HCT116 (cell line): Measurements from ENCODE around the gene ATXN1L. TPM values are rescaled to one million over a fixed set of nuclear protein-coding genes. Genes with fewer than 3 reads are reported as not detected.

Source experiments
- ATAC-seq: fragments of 200-7000 bp; cut with Tn5 transposase; 2 replicates; pipeline ENCODE4 v1.9.1; 2020; ENCODE audit warnings: mild to moderate bottlenecking, moderate library complexity
- BruUV-seq: library from RNA; stranded (reverse); fragments of 400-500 nt; replicated peaks from 2 replicates; lab custom pipeline; 2021; lab: Mats Ljungman, UMichigan
- CTCF ChIA-PET: fragments of 300-600 bp; sonication (Branson Sonifier 250); formaldehyde crosslinking; loops from one replicate; lab custom pipeline; 2021; ENCODE audit warnings: antibody characterized with exemption; lab: Charles Lee
- POLR2A ChIA-PET: fragments of 300-600, 350-600 bp; sonication (Branson Sonifier 250); formaldehyde crosslinking; loops from one replicate; lab custom pipeline; 2021; ENCODE audit warnings: antibody characterized with exemption; lab: Charles Lee
- RAD21 ChIA-PET, 2 experiments: fragments of 300-600 bp; sonication (Branson Sonifier 250); formaldehyde crosslinking; loops; one replicate each; lab custom pipeline; 2023; ENCODE audit warnings: low total read pairs in 2 of 2; ENCODE audit not compliant: uncharacterized antibody in 2 of 2, unreplicated experiment in 2 of 2, low non-redundant PET in 1 of 2; lab: Charles Lee
- DNase-seq: peaks from one replicate; pipeline ENCODE4 v3.0.0-alpha.2; 2010; ENCODE audit warnings: low read depth, low spot score
- H2AFZ ChIP-seq: fragments of 200-600 bp; shearing (Covaris generic), sonication (generic); 2 replicates; pipeline ENCODE4 v1.6.1; 2017; ENCODE audit warnings: low read depth, mixed run types, mixed read lengths, antibody characterized with exemption, low read length; ENCODE audit not compliant: poor library complexity, severe bottlenecking
- H3K27ac ChIP-seq: 2 replicates; pipeline ENCODE4 v1.5.1; 2012; ENCODE audit warnings: low read depth, low read length
- H3K27me3 ChIP-seq: fragments of 200-600 bp; sonication (generic); 2 replicates; pipeline ENCODE4 v1.6.1; 2016; ENCODE audit warnings: mixed run types, low read length, mixed read lengths; ENCODE audit not compliant: insufficient read depth
- H3K36me3 ChIP-seq, 2 experiments: fragments of 200-500 bp in 1 of 2; fragments of 200-600 bp in 1 of 2; sonication (Bioruptor generic) in 1 of 2; sonication (generic) in 1 of 2; 2 replicates each; pipeline versions ENCODE4 v1.5.1 to v1.6.1; 2014 to 2016; ENCODE audit warnings: low read length in 2 of 2, inconsistent platforms in 1 of 2, mixed read lengths in 1 of 2, mixed run types in 1 of 2; ENCODE audit not compliant: insufficient read depth in 2 of 2, control insufficient read depth in 1 of 2
- H3K4me1 ChIP-seq, 2 experiments: fragments of 200-600 bp in 1 of 2; sonication (generic) in 1 of 2; 2 replicates each; pipeline versions ENCODE4 v1.5.1 to v1.6.1; 2012 to 2017; ENCODE audit warnings: low read length in 2 of 2, inconsistent platforms in 1 of 2, mild to moderate bottlenecking in 1 of 2, mixed read lengths in 1 of 2, mixed run types in 1 of 2, moderate library complexity in 1 of 2; ENCODE audit not compliant: insufficient read depth in 2 of 2, control insufficient read depth in 1 of 2
- H3K4me2 ChIP-seq: fragments of 200-600 bp; sonication (generic); 2 replicates; pipeline ENCODE4 v1.6.1; 2017; ENCODE audit warnings: mixed run types, low read length, mixed read lengths
- H3K4me3 ChIP-seq, 2 experiments: fragments of 200-600 bp in 1 of 2; sonication (generic) in 1 of 2; replicated peaks in 1 of 2; 2 replicates each; pipeline ENCODE4 v1.5.1; 2011 to 2016; ENCODE audit warnings: low read length in 2 of 2, control low read depth in 1 of 2, low read depth in 1 of 2, mild to moderate bottlenecking in 1 of 2, mixed read lengths in 1 of 2, mixed run types in 1 of 2
- H3K79me2 ChIP-seq: fragments of 200-600 bp; sonication (generic); 2 replicates; pipeline ENCODE4 v1.6.1; 2017; ENCODE audit warnings: mild to moderate bottlenecking, mixed run types, low read length, moderate library complexity, mixed read lengths; ENCODE audit not compliant: insufficient read depth
- H3K9ac ChIP-seq: fragments of 200-600 bp; sonication (generic); 2 replicates; pipeline ENCODE4 v1.6.1; 2016; ENCODE audit warnings: low read length, mixed read lengths
- H3K9me2 ChIP-seq: fragments of 200-600 bp; sonication (generic), shearing (Covaris generic); 2 replicates; pipeline ENCODE4 v1.6.1; 2017; ENCODE audit warnings: mixed run types, mild to moderate bottlenecking, moderate library complexity; ENCODE audit not compliant: insufficient read depth
- H3K9me3 ChIP-seq, 2 experiments: fragments of 200-500 bp in 1 of 2; fragments of 200-600 bp in 1 of 2; sonication (Bioruptor generic) in 1 of 2; sonication (generic) in 1 of 2; 2 replicates each; pipeline ENCODE4 v1.6.1; 2014 to 2017; ENCODE audit warnings: low read length in 2 of 2, mixed read lengths in 2 of 2, inconsistent platforms in 1 of 2, low read depth in 1 of 2, mild to moderate bottlenecking in 1 of 2, mixed run types in 1 of 2, moderate library complexity in 1 of 2; ENCODE audit not compliant: control insufficient read depth in 1 of 2, insufficient read depth in 1 of 2
- H4K20me1 ChIP-seq: fragments of 200-600 bp; sonication (generic), shearing (Covaris generic); 2 replicates; pipeline ENCODE4 v1.6.1; 2017; ENCODE audit warnings: mixed run types, mild to moderate bottlenecking, moderate library complexity; ENCODE audit not compliant: insufficient read depth
- CBX3 ChIP-seq: IDR thresholded peaks from 2 replicates; pipeline ENCODE4 v1.6.1; 2012; ENCODE audit warnings: low read depth
- ELF1 ChIP-seq: IDR thresholded peaks from 2 replicates; pipeline ENCODE4 v1.6.1; 2012; ENCODE audit warnings: low read depth, borderline replicate concordance
- FOSL1 ChIP-seq: IDR thresholded peaks from 2 replicates; pipeline ENCODE4 v1.6.1; 2012; ENCODE audit warnings: low read depth
- JUND ChIP-seq: IDR thresholded peaks from 2 replicates; pipeline ENCODE4 v1.6.1; 2012
- SIN3A ChIP-seq: IDR thresholded peaks from 2 replicates; pipeline ENCODE4 v1.6.1; 2012; ENCODE audit warnings: low read depth
- TCF7L2 ChIP-seq: IDR thresholded peaks from 2 replicates; pipeline ENCODE4 v1.7.0; 2011; ENCODE audit warnings: borderline replicate concordance, inconsistent platforms; ENCODE audit not compliant: insufficient read depth, insufficient read length; ENCODE audit errors: extremely low read depth
- YY1 ChIP-seq: IDR thresholded peaks from 2 replicates; pipeline ENCODE4 v1.6.1; 2011; ENCODE audit warnings: low read length, low read depth, moderate library complexity, mild to moderate bottlenecking; ENCODE audit not compliant: insufficient replicate concordance; ENCODE audit errors: extremely low read depth
- ZFX ChIP-seq: fragments of 450-650 bp; IDR thresholded peaks from 2 replicates; pipeline ENCODE4 v1.6.1; 2017
- ZNF274 ChIP-seq: fragments of 200-500 bp; sonication (Bioruptor generic); IDR thresholded peaks from 2 replicates; pipeline ENCODE4 v1.6.1; 2014; ENCODE audit warnings: mild to moderate bottlenecking, low read depth, low read length, inconsistent platforms
- intact Hi-C: fragments of 100-400 bp; cut with micrococcal nuclease; formaldehyde crosslinking; loops from 2 replicates; pipeline ENCODE4 v1.10.0; 2022
- total RNA-seq: library from RNA; stranded (reverse); gene quantifications from one replicate; pipeline ENCODE4 v1.2.1, GENCODE V29; 2021; ENCODE audit not compliant: unreplicated experiment

The ATXN1L gene
- total RNA-seq, 1 experiment from 2014 or later: 20.5 TPM

- no peaks in the 10 kb centered on the region for H3K36me3 ChIP-seq
- DNase-seq: no peak
- no peaks in the 10 kb centered on the region for H4K20me1 ChIP-seq
- H2AFZ ChIP-seq: no peak overlapping the region
- no TSS peak for BruUV-seq
- TF ChIP-seq JUND (no peak), ELF1 (no peak), FOSL1 (no peak), TCF7L2 (no peak), ZNF274 (no peak), ZFX (no peak), SIN3A (no peak)
- no peak for ATAC-seq
- intact Hi-C loops: no loop called here
- H3K9me2 ChIP-seq: no peaks in the 10 kb centered on the region
- H3K4me3 ChIP-seq: no peak overlapping the region
- H3K27me3 ChIP-seq: no peaks in the 10 kb centered on the region
- ChIA-PET CTCF (interaction anchor here (1.4 kb wide), 1 partner anchor 121 kb away, joined by 3 read pairs; no protein-coding TSS in a partner anchor), POLR2A (interaction anchor here (1.2 kb wide), 2 partner anchors 9 to 18 kb away, joined by 3 to 4 read pairs; no protein-coding TSS in a partner anchor), RAD21 (no interaction called here)
- no peak overlapping the region for H3K9ac ChIP-seq
- peaks cover 0 to 11% of the 10 kb centered on the region in 2 experiments; a peak in 2 of 4 replicates for H3K4me1 ChIP-seq
- no peak overlapping the region for H3K4me2 ChIP-seq
- no peak overlapping the region for H3K27ac ChIP-seq
- H3K79me2 ChIP-seq: no peaks in the 10 kb centered on the region
- H3K9me3 ChIP-seq: no peaks in the 10 kb centered on the region
Measured at GRCh38 chr16:71840052-71840451, 5.7 kb upstream of the ATXN1L start.

GRCh38 chr16:71843572-71843971 is 2.2 kb upstream of the ATXN1L start:
- Histone ChIP-seq H3K4me1 (peaks cover 6 to 23% of the 10 kb centered on the region in 2 experiments), H3K9me3 (no peaks in the 10 kb centered on the region), H2AFZ (no peak overlapping the region), H3K27me3 (no peaks in the 10 kb centered on the region), H3K36me3 (0 out of 4 replicates have a peak, but pooled peaks cover 0 to 9% of the 10 kb centered on the region in 2 experiments), H3K4me2 (no peak overlapping the region)
- intact Hi-C loops: no loop called here
- TF ChIP-seq CBX3: no peak
- no peak for TF ChIP-seq YY1
- TF ChIP-seq, all 23 proteins: peak for 0
- ChIA-PET RAD21 (no interaction called here), POLR2A (interaction anchor here (1.3 kb wide), 1 partner anchor 35 kb away, joined by 5 read pairs; the partner anchor contains the start of gene AP1G1), CTCF (interaction anchor here (1.4 kb wide), 1 partner anchor 39 kb away, joined by 4 read pairs; no protein-coding TSS in a partner anchor)
- ATAC-seq (no peak), DNase-seq (no peak)
- peaks cover 28% of the 10 kb centered on the region for H3K79me2 ChIP-seq
- no peak overlapping the region for H3K27ac ChIP-seq
- BruUV-seq: no TSS peak
- no peaks in the 10 kb centered on the region for H4K20me1 ChIP-seq
- no peak overlapping the region for H3K9ac ChIP-seq
- no peak overlapping the region for H3K4me3 ChIP-seq
- H3K9me2 ChIP-seq: no peaks in the 10 kb centered on the region
